Measurements from ENCODE around the gene LRRTM4. TPM values are rescaled to one million over a fixed set of nuclear protein-coding genes. Genes with fewer than 3 reads are reported as not detected.

LRRTM4 gene
- total RNA-seq, 1 experiment from 2014 or later = not detected

DNA sequence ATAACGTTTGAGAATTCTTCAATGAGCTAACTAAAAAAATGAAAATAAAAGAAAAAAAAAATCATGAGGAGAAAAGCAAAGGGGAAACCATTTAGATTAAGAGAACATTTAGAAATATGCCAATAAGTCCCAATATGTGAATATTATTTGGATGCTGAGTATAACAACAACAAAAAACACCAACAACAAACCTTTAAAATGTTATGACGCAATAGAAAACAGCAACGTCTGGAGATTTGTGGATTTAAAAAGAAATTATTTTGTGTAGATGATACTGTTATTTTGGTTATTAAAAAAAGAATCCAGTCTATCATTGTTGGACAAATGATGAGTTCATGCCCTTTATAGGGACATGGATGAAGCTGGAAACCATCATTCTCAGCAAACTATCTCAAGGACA is 417.2 kb downstream of the LRRTM4 start:
- CTCF ChIA-PET = no interaction called here
- Mint-ChIP-seq H3K4me1 (ENCODE audit: insufficient read depth, unreplicated experiment) (no peaks in the 10 kb centered on the region), H3K4me3 (ENCODE audit: unreplicated experiment) (no peak overlapping the region), H3K9me3 (ENCODE audit: unreplicated experiment) (no peaks in the 10 kb centered on the region), H3K36me3 (ENCODE audit: insufficient read depth, unreplicated experiment) (no peaks in the 10 kb centered on the region), H3K27ac (ENCODE audit: low read depth, unreplicated experiment) (no peak overlapping the region), H3K27me3 (ENCODE audit: insufficient read depth, unreplicated experiment) (peaks cover 42% of the 10 kb centered on the region)
- no peak for DNase-seq (ENCODE audit: unreplicated experiment)
- TF ChIP-seq, protein P1, sequence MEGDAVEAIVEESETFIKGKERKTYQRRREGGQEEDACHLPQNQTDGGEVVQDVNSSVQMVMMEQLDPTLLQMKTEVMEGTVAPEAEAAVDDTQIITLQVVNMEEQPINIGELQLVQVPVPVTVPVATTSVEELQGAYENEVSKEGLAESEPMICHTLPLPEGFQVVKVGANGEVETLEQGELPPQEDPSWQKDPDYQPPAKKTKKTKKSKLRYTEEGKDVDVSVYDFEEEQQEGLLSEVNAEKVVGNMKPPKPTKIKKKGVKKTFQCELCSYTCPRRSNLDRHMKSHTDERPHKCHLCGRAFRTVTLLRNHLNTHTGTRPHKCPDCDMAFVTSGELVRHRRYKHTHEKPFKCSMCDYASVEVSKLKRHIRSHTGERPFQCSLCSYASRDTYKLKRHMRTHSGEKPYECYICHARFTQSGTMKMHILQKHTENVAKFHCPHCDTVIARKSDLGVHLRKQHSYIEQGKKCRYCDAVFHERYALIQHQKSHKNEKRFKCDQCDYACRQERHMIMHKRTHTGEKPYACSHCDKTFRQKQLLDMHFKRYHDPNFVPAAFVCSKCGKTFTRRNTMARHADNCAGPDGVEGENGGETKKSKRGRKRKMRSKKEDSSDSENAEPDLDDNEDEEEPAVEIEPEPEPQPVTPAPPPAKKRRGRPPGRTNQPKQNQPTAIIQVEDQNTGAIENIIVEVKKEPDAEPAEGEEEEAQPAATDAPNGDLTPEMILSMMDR (IDR thresholded peaks at IDR 0.05; ENCODE audit: unreplicated experiment) = no peak
- POLR2A ChIA-PET = no interaction called here
- no TSS peak for BruUV-seq (replicated peaks)
- intact Hi-C loops (cut with micrococcal nuclease) = no loop called here

DNA sequence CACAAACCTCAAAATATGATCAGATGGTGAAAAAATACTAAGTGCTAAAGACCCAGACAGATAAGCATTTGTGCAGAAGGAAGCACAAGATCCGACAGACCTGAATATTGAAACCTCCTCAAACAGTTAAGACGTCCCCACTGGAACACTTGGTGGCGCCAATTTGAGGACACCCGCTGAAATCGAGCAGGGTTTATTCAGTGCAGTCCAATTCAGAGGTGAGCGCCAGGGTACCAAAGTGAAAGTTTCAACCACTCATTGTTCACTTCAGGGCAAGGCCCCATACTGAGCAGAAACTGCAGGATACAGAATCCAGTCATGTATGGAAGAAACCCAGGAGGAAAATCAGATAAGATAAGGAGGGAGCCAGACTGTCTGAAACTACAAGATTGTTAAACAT is 417.6 kb downstream of the LRRTM4 start:
- Mint-ChIP-seq H3K9me3 (ENCODE audit: unreplicated experiment) (no peaks in the 10 kb centered on the region), H3K27ac (ENCODE audit: low read depth, unreplicated experiment) (no peak overlapping the region), H3K27me3 (ENCODE audit: insufficient read depth, unreplicated experiment) (peaks cover 37% of the 10 kb centered on the region), H3K4me1 (ENCODE audit: insufficient read depth, unreplicated experiment) (no peaks in the 10 kb centered on the region), H3K4me3 (ENCODE audit: unreplicated experiment) (no peak overlapping the region), H3K36me3 (ENCODE audit: insufficient read depth, unreplicated experiment) (no peaks in the 10 kb centered on the region)
- POLR2A ChIA-PET = no interaction called here
- CTCF ChIA-PET = no interaction called here
- TF ChIP-seq, protein P1 (IDR thresholded peaks at IDR 0.05; ENCODE audit: unreplicated experiment) = no peak
- no peak for DNase-seq (ENCODE audit: unreplicated experiment)
- no TSS peak for BruUV-seq (replicated peaks)
- intact Hi-C loops (cut with micrococcal nuclease) = no loop called here

DNA sequence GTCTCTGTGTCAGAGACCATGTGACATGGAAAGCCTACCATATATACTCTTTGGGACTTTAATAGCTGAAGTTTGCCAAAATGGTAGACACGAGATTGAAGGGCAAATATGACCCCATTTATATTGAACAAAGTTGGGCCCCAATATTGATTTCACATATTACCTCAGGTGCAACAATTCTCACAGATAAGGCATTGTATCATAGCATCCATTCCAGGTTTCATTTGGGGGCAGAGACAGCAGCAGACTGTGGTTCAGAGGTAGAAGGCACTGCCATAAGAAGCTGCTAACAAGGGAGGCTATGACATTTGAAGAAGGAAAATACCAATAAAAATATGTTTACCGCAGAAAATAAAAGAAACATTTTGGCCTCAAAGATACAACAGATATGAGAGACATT is 419.2 kb downstream of the LRRTM4 start:
- Mint-ChIP-seq H3K4me1 (ENCODE audit: insufficient read depth, unreplicated experiment) (no peaks in the 10 kb centered on the region), H3K27me3 (ENCODE audit: insufficient read depth, unreplicated experiment) (peaks cover 32% of the 10 kb centered on the region), H3K27ac (ENCODE audit: low read depth, unreplicated experiment) (no peak overlapping the region), H3K36me3 (ENCODE audit: insufficient read depth, unreplicated experiment) (no peaks in the 10 kb centered on the region), H3K4me3 (ENCODE audit: unreplicated experiment) (no peak overlapping the region), H3K9me3 (ENCODE audit: unreplicated experiment) (no peaks in the 10 kb centered on the region)
- intact Hi-C loops (cut with micrococcal nuclease) = no loop called here
- no TSS peak for BruUV-seq (replicated peaks)
- DNase-seq (ENCODE audit: unreplicated experiment) = no peak
- POLR2A ChIA-PET = interaction anchor here (0.9 kb wide), 1 partner anchor 18 kb away, joined by 4 read pairs; no protein-coding TSS in a partner anchor
- TF ChIP-seq, protein P1 (IDR thresholded peaks at IDR 0.05; ENCODE audit: unreplicated experiment) = no peak
- CTCF ChIA-PET = no interaction called here

DNA sequence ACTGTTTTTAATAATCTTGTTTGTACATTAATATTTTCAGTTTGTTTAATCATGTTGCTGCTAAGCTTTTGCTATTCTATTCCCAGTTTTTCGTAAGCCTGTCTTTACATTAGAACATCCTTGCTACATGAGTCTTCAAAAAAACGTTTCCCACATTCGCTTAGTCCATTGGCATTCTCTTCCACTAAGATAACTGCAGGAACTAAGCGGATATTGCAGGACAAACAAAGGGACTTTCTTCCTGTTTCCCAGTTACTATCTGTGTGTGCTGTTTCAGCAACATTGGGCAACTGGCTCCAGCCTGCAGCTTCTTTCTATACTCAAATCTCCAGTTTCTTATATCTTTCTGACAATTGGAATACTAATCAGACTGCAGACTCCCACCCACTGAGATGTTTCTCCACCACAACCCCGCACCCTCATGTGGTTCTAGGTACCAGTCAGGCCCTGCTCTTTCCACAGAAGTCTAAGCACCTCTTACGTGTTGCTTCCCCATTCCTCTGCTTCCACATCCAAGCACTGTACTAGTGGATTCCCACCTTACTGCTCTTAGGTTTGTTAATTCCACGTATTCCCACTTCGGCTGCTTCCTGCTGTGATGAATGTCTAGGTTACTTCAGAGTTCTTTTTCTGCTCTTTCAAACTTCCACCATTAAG is 420.3 kb downstream of the LRRTM4 start:
- H3K27ac Mint-ChIP-seq (ENCODE audit: low read depth, unreplicated experiment) = no peak overlapping the region
- intact Hi-C loops (cut with micrococcal nuclease) = no loop called here
- H3K36me3 Mint-ChIP-seq (ENCODE audit: insufficient read depth, unreplicated experiment) = no peaks in the 10 kb centered on the region
- no peaks in the 10 kb centered on the region for H3K9me3 Mint-ChIP-seq (ENCODE audit: unreplicated experiment)
- BruUV-seq (replicated peaks) = no TSS peak
- no peak for DNase-seq (ENCODE audit: unreplicated experiment)
- ChIA-PET CTCF (interaction anchor here (1.0 kb wide), 1 partner anchor 15 kb away, joined by 3 read pairs; no protein-coding TSS in a partner anchor), POLR2A (no interaction called here)
- TF ChIP-seq, protein P1 (IDR thresholded peaks at IDR 0.05; ENCODE audit: unreplicated experiment) = no peak
- H3K4me3 Mint-ChIP-seq (ENCODE audit: unreplicated experiment) = no peak overlapping the region
- H3K4me1 Mint-ChIP-seq (ENCODE audit: insufficient read depth, unreplicated experiment) = no peaks in the 10 kb centered on the region
- peaks cover 41% of the 10 kb centered on the region for H3K27me3 Mint-ChIP-seq (ENCODE audit: insufficient read depth, unreplicated experiment)
